Stimulated activated CD4-positive, alpha-beta T cell treated with anti-CD3 and anti-CD28 coated beads, Interleukin-1b, Interleukin-23, amount 100 ng/mL, for 1 hour (primary cell): ENCODE measurements around the gene SLC45A3.

Source experiments
- DNase-seq, 2 donors: peaks; one replicate each; pipeline ENCODE4 v3.0.0-alpha.2; 2020; ENCODE audit warnings: low read depth in 2 of 2

Gene SLC45A3

DNA sequence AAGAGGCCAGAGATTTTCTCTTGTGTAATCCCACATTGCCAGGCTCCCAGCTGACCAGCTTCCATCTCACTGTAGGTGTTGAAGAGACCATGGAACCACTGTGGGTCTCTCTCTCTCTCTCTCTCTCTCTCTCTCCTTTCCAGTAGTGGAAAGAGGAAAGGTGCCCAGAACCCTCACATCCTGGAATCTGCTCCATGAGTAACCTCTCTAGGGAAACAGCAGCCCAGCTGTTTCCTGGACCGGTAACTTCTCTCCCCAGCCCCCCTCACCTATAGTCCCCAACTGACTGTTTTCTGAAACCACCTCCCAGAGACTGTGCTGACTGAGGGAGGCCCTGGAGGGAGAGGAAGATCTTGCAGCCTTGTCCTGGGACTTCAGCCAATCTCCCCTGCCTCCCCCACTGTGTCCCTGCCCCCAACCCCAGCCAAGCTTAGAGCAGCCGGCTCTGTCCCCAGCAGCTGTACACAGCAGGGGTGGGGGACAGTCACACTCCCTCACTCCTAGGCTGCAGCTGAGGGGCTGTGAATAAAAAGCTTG lies 20.6 kb upstream of the SLC45A3 start:
- DNase-seq = no peak

DNA sequence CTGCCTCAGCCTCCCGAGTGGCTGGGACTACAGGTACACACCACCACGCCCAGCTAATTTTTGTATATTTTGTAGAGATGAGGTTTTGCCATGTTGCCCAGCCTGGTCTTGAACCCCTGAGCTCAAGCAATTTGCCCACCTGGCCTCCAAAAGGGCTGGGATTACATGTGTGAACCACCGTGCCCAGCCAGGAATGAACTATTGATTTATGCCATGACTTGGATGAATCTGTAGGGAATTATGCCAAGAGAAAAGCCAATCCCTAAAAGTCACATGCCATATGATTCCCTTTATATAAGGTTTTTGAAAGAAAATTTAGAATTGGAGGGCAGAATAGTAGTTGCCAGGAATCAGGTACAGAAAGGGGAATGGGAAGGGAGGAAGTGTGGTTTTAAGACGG lies 19.1 kb upstream of the SLC45A3 start:
- DNase-seq = no peak

DNA sequence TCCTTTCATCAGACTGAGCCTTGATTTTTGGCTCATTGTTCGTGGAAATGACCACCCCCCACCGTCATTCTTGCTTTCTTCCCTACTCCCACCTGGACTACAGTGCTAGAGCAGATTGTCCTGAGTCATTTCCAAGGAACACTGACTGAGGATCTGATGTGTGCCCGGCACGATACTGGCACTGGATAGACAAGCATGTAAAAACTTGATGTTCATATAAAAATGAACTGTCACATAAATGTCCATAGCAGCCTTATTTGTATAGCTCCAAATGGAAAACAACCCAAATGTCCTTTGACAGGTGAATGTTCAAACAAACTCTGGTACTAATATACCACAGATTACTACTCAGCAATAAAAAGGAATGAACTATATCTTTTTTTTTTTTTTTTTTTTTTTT lies 18.6 kb upstream of the SLC45A3 start:
- no peak for DNase-seq

DNA sequence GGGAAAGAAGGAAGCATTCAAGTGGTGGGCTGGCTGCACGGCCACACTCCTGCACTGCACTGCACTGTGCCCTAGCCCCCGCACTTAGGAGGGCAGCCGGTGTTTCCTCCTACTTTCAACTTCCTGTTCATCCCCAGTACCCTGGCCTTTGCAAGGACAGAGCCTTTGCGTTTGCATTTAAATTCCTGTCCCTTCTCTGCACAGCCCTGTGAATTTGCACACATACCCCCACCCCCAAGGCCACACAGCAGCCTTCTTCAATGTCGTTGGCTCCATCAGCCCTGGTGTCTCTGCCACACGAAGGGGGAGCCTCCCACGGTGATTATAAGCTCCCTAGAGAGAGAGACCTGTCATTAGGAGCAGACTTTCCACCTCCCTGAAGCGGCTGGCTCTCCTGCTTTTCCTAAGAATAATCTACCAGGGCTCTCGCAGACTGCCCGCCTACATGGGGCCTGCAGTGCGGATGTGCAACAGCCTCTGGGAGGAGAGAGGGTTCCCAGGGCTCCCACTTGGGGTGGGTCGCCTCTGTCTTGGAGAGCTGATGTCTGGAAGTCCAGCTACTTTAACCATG lies 13.2 kb upstream of the SLC45A3 start:
- no peak for DNase-seq

DNA sequence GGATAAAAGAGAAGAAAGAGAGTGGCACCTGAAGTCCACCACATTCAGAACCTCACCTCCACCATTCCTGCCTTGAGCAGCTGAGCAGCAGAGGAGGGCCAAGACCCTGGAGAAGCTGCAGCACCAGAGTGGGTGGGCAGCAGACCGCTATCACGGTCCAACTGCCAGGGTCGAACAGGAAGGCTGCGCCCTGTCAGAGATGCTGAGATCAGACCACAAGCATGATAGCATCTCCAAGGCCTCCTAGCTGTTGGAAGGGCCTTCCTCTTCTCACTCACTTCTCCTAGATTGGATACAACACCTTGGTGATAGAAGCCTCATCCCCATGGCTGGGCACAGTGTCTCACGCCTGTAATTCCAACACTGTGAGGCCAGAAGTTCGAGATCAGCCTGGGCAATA lies 12.1 kb upstream of the SLC45A3 start:
- DNase-seq = no peak

DNA sequence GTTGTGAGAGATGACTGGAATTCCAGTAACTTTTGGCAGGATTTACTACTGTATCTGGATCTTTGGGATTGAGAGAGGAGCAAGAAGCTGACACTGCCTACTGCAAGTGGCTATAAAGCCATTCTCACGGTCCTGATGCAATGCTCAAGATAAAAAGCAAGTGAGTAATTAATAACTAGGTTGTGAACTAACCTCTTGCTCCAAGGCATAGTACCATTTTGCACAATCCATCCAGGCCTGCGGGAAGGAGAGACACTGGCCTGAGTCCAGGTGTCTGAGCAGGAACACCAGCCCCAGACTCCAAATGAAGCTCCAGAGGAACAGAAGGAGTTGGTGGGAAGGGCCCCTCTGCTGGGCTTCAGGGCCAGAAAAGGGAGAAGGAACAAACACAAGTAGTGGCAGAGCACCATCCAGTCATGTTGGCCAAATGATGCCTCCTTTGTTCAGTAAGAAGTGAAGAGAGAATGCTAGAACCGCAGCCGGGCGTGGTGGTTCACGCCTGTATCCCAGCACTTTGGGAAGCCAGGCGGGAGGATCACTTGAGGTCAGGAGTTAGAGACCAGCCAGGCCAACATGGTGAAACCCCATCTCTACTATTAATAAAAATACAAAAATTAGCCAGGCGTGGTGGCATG lies 9.9 kb upstream of the SLC45A3 start:
- no peak for DNase-seq

DNA sequence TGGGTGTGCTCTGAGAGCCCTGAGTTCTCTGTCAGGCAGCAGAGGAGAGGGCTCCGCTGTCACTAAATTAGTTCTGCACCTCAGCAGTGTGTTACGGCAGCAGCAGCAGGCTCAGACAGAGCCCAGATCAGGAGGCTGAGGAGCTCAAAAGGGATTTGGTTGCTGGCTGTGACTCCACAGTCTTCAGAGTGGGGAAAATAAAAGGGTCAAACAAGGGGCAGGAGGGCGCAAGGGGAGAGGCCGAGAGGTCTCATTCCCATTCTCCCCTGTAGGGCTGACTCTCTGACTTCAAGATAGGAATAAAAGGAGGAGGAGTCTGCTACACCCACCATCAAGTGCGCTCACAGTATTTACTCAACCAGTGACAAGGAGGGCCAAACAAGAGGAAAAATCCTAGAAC lies 9.2 kb upstream of the SLC45A3 start:
- DNase-seq = no peak

DNA sequence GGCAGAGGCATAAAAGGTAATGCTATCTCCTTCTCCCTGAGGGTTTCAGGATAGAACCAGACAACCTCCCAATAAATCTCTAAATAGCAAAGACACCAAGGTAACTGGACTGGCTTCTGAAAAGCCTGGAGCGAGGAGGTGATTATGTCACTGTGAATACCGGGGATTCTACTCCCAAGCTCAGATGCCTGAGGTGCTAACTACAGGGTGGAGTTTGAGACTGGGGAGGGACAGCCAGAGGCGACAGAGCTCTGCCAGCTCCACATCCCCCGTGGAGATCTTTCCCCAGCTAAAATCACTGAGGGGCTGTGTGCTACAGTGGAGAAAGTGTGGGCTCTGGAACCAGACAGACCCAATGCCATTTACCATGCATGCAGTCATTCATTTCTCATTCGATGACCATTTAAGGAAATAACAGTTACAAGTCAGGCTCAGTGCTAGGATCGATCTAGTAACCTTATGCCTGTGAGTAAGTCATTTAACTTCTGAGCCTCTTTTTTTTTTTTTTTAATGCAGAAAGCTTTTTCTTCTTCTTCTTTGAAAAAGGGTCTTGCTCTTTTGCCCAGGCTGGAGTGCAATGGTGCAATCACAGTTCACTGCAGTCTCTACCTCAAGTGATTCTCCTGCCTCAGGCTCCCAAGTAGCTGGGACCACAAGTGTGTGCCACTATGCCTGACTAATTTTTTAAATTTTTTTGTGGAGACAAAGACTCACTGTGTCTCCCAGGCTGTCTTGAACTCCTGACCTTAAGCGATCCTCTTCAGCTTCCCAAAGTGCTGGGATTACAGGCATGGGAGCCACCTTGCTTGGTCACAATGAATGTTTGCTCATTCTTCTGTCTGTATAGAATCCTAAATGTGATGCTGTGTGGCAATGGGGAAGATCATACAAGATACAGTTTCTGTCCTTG lies 8.1 kb upstream of the SLC45A3 start:
- DNase-seq = no peak

DNA sequence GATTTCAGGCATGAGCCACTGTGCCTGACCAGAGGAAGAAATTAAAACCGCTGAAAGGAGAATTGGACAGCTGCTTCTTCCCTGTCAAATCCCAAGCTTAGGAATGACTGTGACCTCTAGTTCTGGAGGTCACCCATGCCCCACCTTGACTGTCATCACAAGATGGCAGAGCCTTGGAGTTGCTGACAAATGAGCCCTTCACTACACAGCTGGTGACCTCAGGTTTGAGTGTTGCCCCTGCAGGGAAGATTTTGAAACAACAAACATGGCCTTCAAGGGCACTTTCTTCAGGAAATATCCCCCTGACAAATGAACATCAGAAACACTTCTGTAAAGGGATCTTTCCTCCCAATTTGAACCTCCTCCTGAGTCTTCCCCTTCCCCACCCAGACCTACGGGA lies 6.9 kb upstream of the SLC45A3 start:
- DNase-seq = no peak

DNA sequence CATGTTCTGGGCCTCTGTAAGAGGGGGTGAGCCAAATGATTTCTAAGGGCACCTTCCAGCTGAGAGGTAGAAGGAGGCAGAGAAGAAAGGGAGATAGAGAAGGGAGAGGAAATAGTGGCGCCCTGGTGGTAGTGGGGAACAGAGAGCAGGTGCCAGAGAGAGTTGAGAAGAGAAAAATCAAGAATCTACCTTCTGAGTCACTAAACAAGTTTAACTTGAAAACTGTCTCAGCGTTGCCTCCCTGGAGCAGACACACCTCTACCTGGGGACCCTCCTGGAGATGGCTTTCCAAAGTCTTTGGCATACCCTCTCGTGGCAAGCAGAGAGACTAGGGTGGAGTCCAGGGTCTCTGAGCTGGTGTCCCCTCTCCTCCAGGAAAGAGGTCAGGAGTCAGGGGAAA lies 1.1 kb upstream of the SLC45A3 start:
- no peak for DNase-seq

DNA sequence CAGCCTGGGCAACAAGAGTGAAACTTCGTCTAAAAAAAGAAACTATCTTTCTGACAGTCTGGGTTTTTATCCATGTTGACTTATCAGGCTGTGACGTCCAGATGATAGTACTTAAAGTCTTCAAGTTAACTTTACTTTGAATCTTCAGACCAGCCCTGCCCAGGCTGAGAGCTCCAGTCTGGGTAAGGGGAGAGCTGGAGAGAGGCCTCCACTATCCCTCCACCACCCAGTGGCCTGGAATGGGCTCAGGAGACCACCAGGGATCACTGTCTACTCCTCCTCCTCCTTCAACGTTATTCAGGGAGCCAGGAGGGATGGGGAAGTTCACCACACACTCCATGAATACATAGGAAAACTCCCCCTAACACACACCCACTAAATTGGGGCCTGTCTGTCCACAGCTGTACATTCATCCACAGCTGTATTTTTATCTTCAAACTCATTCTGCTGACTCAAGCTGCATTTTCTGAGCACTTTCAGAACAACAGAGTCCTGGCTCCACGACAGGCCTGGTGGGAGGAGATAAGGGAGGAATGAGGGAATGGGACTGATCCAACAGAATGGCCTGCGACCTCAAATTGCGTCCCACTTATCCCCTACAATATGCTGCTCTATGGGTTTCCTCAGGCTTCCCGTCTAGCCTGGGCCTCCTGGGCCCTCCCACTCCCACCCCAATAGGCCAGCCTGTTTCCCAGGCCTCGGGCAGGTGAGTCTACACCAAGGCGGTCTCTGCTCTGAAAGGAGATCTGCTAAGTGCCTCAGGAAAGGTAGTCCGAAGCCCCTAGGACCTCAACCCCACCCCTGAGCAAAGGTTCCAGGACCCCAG lies 1.8 kb downstream of the SLC45A3 start:
- DNase-seq = no peak

DNA sequence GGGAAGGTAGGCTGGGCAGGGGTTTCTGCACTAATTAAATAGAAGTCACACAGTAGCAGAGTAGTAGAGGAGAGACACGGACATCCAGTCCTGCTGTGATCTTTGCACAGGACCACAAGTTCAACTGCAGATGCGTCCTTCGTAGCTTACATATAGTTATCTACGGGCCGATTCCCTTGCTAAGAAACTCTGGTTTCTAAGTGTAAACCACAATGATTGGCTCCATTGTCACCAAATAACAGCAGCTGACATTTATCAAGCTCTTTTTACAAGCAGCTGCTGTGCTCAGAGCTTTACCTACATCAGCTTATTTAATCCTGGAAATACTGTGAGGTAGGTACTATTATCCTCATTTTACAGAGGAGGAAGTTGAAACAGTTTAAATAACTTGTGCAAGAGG lies 3.1 kb downstream of the SLC45A3 start:
- DNase-seq = no peak

DNA sequence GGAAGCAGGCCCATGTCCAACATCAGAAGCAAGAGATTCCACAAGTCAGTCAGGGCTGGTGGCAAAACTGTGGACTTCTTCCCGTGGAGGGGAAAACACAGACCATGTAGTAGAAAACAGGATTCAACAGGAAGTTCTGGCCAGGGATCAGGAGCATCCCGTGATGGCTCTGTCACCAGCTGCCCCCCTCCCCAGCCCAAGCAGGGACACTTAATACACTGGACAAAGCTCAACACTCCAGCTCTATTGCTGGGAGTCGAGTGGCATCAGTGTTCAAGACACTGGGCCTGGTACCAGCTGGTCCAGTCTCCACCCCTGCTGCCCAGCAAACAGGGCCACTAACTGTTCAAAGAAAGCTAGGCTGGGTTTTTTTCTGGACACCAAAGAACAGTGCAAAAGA lies 3.7 kb downstream of the SLC45A3 start:
- DNase-seq = no peak

DNA sequence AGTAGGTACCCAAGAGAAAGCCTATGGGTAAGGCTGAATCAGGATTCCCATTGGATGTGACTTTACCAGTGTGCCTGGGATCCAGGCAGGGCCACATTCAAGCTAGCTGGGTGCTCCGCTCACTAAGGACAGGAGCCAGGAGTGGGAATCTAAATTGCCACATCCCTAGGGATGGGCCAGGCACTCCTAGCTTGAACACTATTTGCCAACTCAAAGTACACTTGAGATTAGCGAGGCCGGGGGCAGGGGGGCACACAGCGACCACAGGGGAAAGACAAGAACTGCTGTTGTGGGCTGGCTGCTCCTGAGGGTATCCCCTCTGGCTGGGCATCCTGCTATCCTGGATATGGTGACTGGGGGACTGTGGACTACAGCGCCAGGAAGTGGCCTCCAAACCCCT lies 4.3 kb downstream of the SLC45A3 start:
- DNase-seq = no peak

DNA sequence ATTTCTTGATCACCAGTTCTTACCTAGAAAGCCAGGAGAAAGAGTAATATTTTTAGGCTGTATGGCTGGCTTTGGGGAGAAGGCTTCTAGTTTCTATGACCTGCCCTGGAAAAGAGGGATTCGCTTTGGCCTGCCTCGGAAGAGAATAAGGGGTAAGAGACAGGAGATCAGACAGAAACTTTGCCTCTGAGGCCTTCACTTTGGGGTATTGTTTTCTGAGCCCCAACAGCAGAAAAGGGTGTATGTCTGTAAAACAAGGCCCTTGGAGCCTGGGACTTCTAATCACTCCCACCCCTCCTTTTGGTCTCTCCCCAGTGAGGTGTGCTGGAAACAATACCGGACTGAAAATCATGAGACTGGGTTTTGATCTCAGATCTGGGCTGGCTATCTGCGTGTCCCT lies 5.1 kb downstream of the SLC45A3 start:
- no peak for DNase-seq

DNA sequence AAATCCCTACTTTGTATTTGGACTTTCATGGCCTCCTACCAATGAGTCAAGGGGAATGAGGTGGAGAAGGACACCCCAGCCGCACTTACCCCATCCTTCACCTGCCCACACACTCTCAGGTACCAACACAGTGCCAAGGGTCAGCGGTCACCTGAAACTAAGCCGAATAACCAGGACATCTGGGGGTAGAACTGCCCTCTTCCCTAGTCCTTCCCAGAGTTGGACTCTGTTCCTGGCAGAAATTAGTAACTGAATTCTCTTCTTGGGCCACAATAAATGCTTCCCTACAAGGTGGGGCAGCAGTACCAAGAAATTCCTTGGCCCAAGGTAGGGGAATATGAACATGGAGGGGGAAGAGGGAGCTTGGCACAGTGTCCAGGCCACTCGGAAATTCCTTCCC lies 7.3 kb downstream of the SLC45A3 start:
- DNase-seq = no peak

DNA sequence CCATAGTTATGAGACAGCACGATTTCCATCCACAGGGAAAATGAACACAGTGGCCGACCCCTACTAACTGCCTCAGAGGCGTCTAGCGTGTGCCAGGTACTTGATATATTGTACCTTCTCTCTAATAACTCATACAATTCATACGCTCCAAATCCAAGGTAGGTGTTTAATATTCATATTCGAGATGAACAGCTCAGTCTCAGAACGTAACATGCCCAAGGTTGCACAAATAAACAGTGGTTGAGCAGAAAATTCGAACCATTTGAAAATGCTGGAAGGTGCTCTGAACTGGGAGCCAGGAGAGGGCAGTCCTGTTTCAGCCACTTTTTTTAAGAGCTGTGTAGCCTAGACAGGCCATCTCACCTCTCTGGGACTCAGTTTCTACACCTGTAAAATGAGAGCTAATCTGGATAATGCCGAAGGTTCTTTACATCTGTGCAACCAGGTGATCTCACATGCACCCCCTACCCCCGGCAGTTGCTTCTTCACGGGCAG lies 7.9 kb downstream of the SLC45A3 start:
- no peak for DNase-seq

DNA sequence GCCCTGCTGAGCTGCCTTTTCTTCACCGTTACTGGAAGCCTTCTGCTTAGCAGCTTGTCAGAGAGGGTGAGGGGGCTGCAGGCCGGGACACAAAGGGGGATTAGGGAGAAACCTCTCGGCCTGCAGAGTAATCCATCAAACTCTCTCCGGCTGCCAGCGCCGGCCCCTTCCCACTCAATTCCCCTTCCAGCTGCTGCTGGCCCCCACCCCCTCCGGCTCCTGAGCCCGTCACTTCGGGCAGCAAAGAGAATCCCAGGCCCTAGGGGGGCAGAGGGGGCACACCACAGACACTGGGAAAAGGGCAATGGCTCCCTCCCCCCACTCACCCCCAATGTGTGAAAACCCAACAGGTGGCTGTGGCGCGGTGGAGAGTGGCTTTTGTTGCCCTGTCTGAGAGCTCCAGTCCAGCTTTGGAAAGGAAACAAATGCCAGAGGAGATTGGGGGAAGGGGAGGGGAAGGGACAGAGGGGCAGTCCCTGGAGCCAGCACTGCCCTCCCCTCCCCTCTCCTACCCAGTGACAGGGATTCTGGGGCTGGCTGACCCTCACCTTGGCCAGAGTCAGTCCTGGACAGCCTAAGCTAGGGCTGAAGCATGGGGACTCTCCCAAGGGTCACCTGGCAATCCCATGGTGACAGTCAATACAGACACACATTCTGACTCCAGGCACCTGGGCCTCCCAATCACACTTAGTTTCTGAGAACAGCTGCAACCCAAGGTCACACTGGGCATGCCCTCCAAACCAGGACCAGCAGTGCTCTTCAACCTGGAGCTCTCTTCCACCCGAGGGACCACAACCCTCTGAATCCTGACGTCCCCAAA lies 9.5 kb downstream of the SLC45A3 start:
- no peak for DNase-seq

DNA sequence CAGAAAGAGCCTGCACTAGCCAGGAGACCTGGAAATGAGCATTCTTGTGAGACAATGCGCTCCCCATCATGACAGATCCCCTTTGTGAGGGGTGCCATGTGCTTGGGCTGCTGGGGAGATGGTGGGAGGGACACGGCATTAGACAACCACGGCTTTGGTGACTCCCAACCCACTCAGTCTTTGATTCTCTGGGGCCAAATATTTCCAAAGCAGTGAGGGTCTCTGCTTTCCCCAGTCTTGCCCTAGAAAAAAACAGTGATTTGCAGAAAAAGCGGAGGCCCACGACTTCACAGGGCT lies 10.2 kb downstream of the SLC45A3 start:
- DNase-seq = no peak

DNA sequence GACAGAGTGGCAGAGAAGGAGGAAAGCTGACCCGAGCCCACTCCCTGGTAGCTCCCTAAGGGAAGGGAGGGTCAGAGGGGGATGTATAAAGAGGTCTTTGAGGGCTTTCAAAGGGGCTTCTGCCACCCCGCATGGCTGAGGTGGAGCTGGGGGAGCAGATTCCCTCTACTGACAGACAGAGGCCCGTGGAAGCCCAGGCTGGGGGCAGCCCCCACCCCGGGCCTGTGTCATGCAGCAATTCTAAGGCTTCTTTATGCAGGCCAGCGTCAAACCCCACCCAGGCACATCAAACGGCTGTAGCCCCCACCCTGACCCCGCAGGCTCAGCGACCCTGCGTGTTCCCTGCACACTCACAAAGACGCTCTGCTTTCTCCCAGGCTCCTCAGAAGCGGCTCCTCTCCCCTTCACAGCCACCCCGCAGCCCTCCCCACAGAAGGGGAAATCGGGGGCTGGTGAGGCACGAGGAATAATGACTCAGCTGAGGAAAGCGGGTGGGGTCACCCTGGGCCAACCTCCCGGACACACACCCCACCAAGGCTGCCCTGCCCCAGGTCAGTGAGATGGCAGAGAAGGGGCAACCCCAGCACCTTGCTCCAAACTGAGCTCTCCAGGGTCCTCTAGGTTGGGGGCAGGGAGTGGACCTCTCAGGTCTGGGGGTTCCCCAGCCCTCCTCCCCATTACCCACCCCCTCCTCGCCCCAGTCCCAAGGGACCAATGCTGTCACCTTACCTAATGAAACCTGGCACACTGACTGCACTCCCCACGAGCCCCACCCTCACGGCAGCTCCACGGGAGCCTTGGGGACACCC lies 10.8 kb downstream of the SLC45A3 start:
- no peak for DNase-seq
